Liver (tissue), 9 donors: Measurements from ENCODE around the gene APOBEC2. TPM values are rescaled to one million over a fixed set of nuclear protein-coding genes. Genes with fewer than 3 reads are reported as not detected.

Source experiments
- DNase-seq: peaks from one replicate; pipeline ENCODE4 v3.0.0-alpha.2; 2017; ENCODE audit warnings: low spot score
- H3K27ac ChIP-seq, 2 donors: one replicate each; pipeline ENCODE4 v1.7.0; 2013; ENCODE audit warnings: inconsistent platforms in 2 of 2, low read length in 2 of 2, control low read depth in 1 of 2, low read depth in 1 of 2, mild to moderate bottlenecking in 1 of 2
- H3K27me3 ChIP-seq, 4 donors: one replicate each; pipeline versions ENCODE4 v1.6.1 to v1.7.0; 2013; ENCODE audit warnings: low read length in 3 of 4, inconsistent platforms in 1 of 4, mild to moderate bottlenecking in 1 of 4, moderate library complexity in 1 of 4; ENCODE audit not compliant: control insufficient read depth in 4 of 4, insufficient read depth in 4 of 4
- H3K36me3 ChIP-seq, 4 donors: one replicate each; pipeline versions ENCODE4 v1.6.1 to v1.7.0; 2013; ENCODE audit warnings: low read length in 3 of 4, mild to moderate bottlenecking in 3 of 4, low read depth in 1 of 4, moderate library complexity in 1 of 4; ENCODE audit not compliant: control insufficient read depth in 4 of 4, insufficient read depth in 3 of 4
- H3K4me1 ChIP-seq, 4 donors: one replicate each; pipeline versions ENCODE4 v1.6.1 to v1.7.0; 2013; ENCODE audit warnings: low read length in 3 of 4, mild to moderate bottlenecking in 3 of 4, moderate library complexity in 1 of 4; ENCODE audit not compliant: control insufficient read depth in 4 of 4, insufficient read depth in 4 of 4
- H3K4me3 ChIP-seq, 3 donors: one replicate each; pipeline versions ENCODE4 v1.6.1 to v1.7.0; 2013; ENCODE audit warnings: low read length in 3 of 3, control low read depth in 1 of 3, low read depth in 1 of 3, mild to moderate bottlenecking in 1 of 3
- H3K9ac ChIP-seq, 2 donors: one replicate each; pipeline ENCODE4 v1.7.0; 2013; ENCODE audit warnings: low read length in 2 of 2, mild to moderate bottlenecking in 2 of 2, moderate library complexity in 2 of 2, control low read depth in 1 of 2, low read depth in 1 of 2
- H3K9me3 ChIP-seq, 4 donors: one replicate each; pipeline versions ENCODE4 v1.6.1 to v1.7.0; 2013; ENCODE audit warnings: low read length in 3 of 4; ENCODE audit not compliant: control insufficient read depth in 4 of 4
- CTCF ChIP-seq: fragments of 150-350 bp; IDR thresholded peaks from 2 replicates; pipeline ENCODE4 v1.5.1; 2017; ENCODE audit warnings: improper control_type of control experiment, low read depth, low read length; ENCODE audit not compliant: missing input control
- EGR1 ChIP-seq, 2 donors: IDR thresholded peaks; 2 replicates each; pipeline ENCODE4 v1.6.1; 2016 to 2018; ENCODE audit warnings: antibody characterized with exemption in 2 of 2, low read depth in 2 of 2
- FOXA2 ChIP-seq: IDR thresholded peaks from 2 replicates; pipeline ENCODE4 v1.6.1; 2016; ENCODE audit warnings: antibody characterized with exemption
- HNF4A ChIP-seq, 2 donors: conservative IDR thresholded peaks; 2 replicates each; pipeline ENCODE4 v1.6.1; 2016; ENCODE audit warnings: antibody characterized with exemption in 2 of 2, mild to moderate bottlenecking in 2 of 2
- HNF4G ChIP-seq: IDR thresholded peaks from 2 replicates; pipeline ENCODE4 v1.6.1; 2016; ENCODE audit warnings: antibody characterized with exemption
- MAX ChIP-seq: IDR thresholded peaks from 2 replicates; pipeline ENCODE4 v1.6.1; 2016; ENCODE audit warnings: antibody characterized with exemption
- RAD21 ChIP-seq, 2 donors: IDR thresholded peaks; 2 replicates each; pipeline ENCODE4 v1.6.1; 2016; ENCODE audit warnings: antibody characterized with exemption in 2 of 2, mild to moderate bottlenecking in 2 of 2
- REST ChIP-seq: IDR thresholded peaks from 2 replicates; pipeline ENCODE4 v1.6.1; 2016; ENCODE audit warnings: antibody characterized with exemption, mild to moderate bottlenecking
- RXRA ChIP-seq, 2 donors: IDR thresholded peaks; 2 replicates each; pipeline ENCODE4 v1.6.1; 2017 to 2018; ENCODE audit warnings: antibody characterized with exemption in 2 of 2, mild to moderate bottlenecking in 1 of 2
- SP1 ChIP-seq: IDR thresholded peaks from 2 replicates; pipeline ENCODE4 v1.6.1; 2018; ENCODE audit warnings: antibody characterized with exemption, mild to moderate bottlenecking
- TAF1 ChIP-seq: conservative IDR thresholded peaks from 2 replicates; pipeline ENCODE4 v1.6.1; 2016; ENCODE audit warnings: antibody characterized with exemption, mild to moderate bottlenecking
- WGBS: extraction: QIAGEN DNeasy Blood & Tissue Kit; methylation state at CpG from one replicate; pipeline ENCODE4 v1.1.7; 2013; 5-methylcytosine and 5-hydroxymethylcytosine counted together
- polyA plus RNA-seq, 2 donors: library from polyadenylated mRNA; stranded (reverse) in 1 of 2; unstranded in 1 of 2; fragments of 200-250 nt in 1 of 2; fragments of >200 nt in 1 of 2; fragmentation: Nextera tagmentation in 1 of 2; extraction: Ambion mirVana in 1 of 2; gene quantifications; one replicate each; pipeline versions ENCODE4 v1.2.1 to v1.2.3, GENCODE V29; 2013 to 2015
- total RNA-seq, 2 donors: library from RNA; depleted of rRNA; stranded (reverse); fragments of >200 nt; gene quantifications; one replicate each; pipeline ENCODE4 v1.2.3, GENCODE V29; 2014
- donor health status: healthy.
- donor health status: healthy.
- donor health status: healthy.
- donor health status: healthy.
- donor health status: healthy.

The APOBEC2 gene
- total and polyA plus RNA-seq, 4 donors = 1.6 to 2.3 TPM; not detected in 2

DNA sequence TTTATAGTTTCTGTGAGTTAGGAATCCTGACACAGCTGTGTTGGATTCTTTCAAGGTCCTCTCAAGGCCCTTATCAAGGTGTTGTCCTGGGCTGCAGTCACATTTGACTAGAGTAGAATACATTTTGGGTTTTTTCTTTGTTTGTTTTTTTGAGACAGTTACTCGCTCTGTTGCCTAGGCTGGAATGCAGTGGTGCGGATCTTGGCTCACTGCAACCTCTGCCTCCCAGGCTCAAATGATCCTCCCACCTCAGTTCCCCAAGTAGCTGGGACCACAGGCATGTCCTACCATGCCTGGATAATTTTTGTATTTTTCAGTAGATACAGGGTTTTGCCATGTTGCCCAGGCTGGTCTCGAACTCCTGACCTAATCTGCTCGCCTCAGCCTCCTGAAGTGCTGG lies 35.4 kb downstream of the APOBEC2 start:
- WGBS = 95% methylated on average over 4 of the region's 4 CpGs
- H3K4me3 ChIP-seq = no peak overlapping the region
- DNase-seq = no peak

GRCh38 chr6:41090841-41091761 lies 38.1 kb downstream of the APOBEC2 start:
- Histone ChIP-seq H3K9me3 (no peaks in the 10 kb centered on the region), H3K36me3 (peaks cover 19 to 66% (median 46%) of the 10 kb centered on the region in 4 donors), H3K27ac (peak overlapping the region in 1 of 2 donors; percentile 18), H3K4me3 (no peak overlapping the region), H3K27me3 (no peaks in the 10 kb centered on the region), H3K4me1 (peaks cover 5 to 18% (median 10%) of the 10 kb centered on the region in 4 donors), H3K9ac (peak overlapping the region in 1 of 2 donors; percentile 31)
- DNase-seq = no peak
- WGBS = 33% methylated on average over 1 of the region's 1 CpG
- TF ChIP-seq HNF4G = no peak
- peak in 1 of 2 donors; percentile 21 for TF ChIP-seq HNF4A (conservative IDR thresholded peaks at IDR 0.05)
- peak; percentile 15 for TF ChIP-seq MAX
- TF ChIP-seq RAD21 (IDR thresholded peaks at IDR 0.05) = peak; percentile 21 to 48
- peak; percentile 50 for TF ChIP-seq SP1
- peak in 1 of 2 donors; percentile 11 for TF ChIP-seq RXRA (IDR thresholded peaks at IDR 0.05)

More for the DNA sequence above, 35.4 kb downstream of the APOBEC2 start:
- Histone ChIP-seq H3K9me3 (no peaks in the 10 kb centered on the region), H3K27ac (no peak overlapping the region), H3K27me3 (no peaks in the 10 kb centered on the region), H3K9ac (no peak overlapping the region), H3K36me3 (peaks cover 12 to 52% (median 30%) of the 10 kb centered on the region in 4 donors), H3K4me1 (peaks cover 5 to 18% (median 10%) of the 10 kb centered on the region in 4 donors)
- TF ChIP-seq RAD21 (IDR thresholded peaks at IDR 0.05) = no peak
- no peak for TF ChIP-seq EGR1 (IDR thresholded peaks at IDR 0.05; ENCODE audit: low read depth in 2 of 2)
- TF ChIP-seq REST = no peak
- TF ChIP-seq TAF1 = no peak
- TF ChIP-seq RXRA (IDR thresholded peaks at IDR 0.05) = no peak

DNA sequence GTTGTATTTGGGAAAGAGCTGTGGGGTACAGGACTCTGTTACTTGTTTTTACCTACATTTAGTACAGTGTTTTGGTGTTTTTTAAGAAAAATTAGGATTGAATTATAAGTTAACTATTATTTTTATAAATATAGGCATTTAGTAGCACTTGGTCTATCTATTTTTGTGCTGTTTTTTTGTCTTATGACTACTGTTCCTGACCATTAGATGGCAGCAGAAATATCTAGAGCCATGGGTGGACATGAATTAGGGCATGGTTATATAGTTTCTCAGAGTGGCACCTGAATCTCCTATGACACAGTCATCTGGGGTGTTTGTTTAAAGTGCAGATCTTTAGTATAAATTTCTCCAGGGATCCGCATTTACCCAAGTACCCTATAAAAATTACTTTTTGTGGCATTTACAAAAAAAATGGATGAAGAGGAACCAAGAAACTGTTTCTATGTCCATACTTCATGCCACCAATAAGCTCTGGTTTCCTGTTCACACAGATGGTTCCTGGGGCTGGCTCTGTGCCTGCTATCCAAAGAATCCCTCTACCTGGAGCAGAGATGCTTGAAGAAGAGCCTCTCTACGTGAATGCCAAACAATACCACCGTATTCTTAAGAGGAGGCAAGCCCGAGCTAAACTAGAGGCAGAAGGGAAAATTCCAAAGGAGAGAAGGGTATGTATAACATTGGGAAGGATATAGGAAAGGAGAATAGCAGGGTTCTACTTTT lies 39.6 kb downstream of the APOBEC2 start:
- TF ChIP-seq CTCF = peak; percentile 21
- TF ChIP-seq REST = no peak
- peak; percentile 37 to 65 for TF ChIP-seq RAD21 (IDR thresholded peaks at IDR 0.05)
- TF ChIP-seq FOXA2 = no peak
- no peaks in the 10 kb centered on the region for H3K27me3 ChIP-seq
- no peak for DNase-seq
- no peak overlapping the region for H3K27ac ChIP-seq
- peaks cover 5 to 18% (median 10%) of the 10 kb centered on the region in 4 donors for H3K4me1 ChIP-seq
- no peaks in the 10 kb centered on the region for H3K9me3 ChIP-seq
- peaks cover 20 to 77% (median 57%) of the 10 kb centered on the region in 4 donors for H3K36me3 ChIP-seq
- no peak overlapping the region for H3K9ac ChIP-seq
- H3K4me3 ChIP-seq = no peak overlapping the region
- WGBS = 94% methylated on average over 4 of the region's 4 CpGs
